ENCODE measurements around the gene ERBB4.
"Not testable (repeated sequence)": the region's sequence is repeated elsewhere in the genome, so short reads cannot be mapped to it uniquely, and the experiment has no call there.

DNA sequence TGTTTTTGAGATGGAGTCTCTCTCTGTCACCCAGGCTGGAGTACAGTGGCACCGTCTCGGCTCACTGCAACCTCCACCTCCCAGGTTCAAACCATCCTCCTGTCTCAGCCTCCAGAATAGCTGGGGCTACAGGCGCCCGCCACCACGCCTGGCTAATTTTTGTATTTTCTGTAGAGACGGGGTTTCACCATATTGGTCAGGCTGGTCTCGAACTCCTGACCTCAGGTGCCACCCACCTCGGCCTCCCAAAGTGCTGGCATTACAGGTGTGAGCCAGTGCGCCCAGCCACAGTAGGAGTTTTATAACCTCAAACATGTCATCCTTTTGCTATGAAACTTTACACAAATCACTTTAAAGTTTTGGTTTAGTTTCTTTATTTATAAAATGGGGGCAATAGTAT lies 816.7 kb downstream of the ERBB4 start:
- TF ChIP-seq, protein P1, sequence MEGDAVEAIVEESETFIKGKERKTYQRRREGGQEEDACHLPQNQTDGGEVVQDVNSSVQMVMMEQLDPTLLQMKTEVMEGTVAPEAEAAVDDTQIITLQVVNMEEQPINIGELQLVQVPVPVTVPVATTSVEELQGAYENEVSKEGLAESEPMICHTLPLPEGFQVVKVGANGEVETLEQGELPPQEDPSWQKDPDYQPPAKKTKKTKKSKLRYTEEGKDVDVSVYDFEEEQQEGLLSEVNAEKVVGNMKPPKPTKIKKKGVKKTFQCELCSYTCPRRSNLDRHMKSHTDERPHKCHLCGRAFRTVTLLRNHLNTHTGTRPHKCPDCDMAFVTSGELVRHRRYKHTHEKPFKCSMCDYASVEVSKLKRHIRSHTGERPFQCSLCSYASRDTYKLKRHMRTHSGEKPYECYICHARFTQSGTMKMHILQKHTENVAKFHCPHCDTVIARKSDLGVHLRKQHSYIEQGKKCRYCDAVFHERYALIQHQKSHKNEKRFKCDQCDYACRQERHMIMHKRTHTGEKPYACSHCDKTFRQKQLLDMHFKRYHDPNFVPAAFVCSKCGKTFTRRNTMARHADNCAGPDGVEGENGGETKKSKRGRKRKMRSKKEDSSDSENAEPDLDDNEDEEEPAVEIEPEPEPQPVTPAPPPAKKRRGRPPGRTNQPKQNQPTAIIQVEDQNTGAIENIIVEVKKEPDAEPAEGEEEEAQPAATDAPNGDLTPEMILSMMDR (IDR thresholded peaks at IDR 0.05): not testable (repeated sequence)
- TF ChIP-seq POLR2A (IDR thresholded peaks at IDR 0.05): not testable (repeated sequence)

All from lower leg skin (tissue), 3 donors.